HepG2 (cell line): ENCODE results near the gene AMPH. TPM values are rescaled to one million over a fixed set of nuclear protein-coding genes. Genes with fewer than 3 reads are reported as not detected.
A peak's percentile ranks its signal among the peaks of the same experiment; 100 is the strongest.

Source experiments
- ELF3 ChIP-seq: IDR thresholded peaks from 2 replicates; pipeline ENCODE4 v1.6.1; 2016; ENCODE audit warnings: missing genetic modification reagents, missing compliant biosample characterization
- MTF1 ChIP-seq: sonication (generic); formaldehyde crosslinking; IDR thresholded peaks from 2 replicates; pipeline ENCODE4 v1.5.0; 2020; ENCODE audit warnings: missing genetic modification reagents
- NR2F6 ChIP-seq, 2 experiments: IDR thresholded peaks; 2 replicates each; pipeline ENCODE4 v1.6.1; 2016; ENCODE audit warnings: antibody characterized with exemption in 1 of 2, mild to moderate bottlenecking in 1 of 2
- RAD21 ChIP-seq: fragments of 450-650 bp; formaldehyde crosslinking; IDR thresholded peaks from 2 replicates; pipeline ENCODE4 v1.5.0; 2020; ENCODE audit warnings: mild to moderate bottlenecking
- REPIN1 ChIP-seq: sonication (generic); formaldehyde crosslinking; IDR thresholded peaks from 2 replicates; pipeline ENCODE4 v1.8.0; 2022; ENCODE audit warnings: missing genetic modification reagents, low read depth, mild to moderate bottlenecking, borderline replicate concordance
- SALL1 ChIP-seq: sonication (generic); formaldehyde crosslinking; IDR thresholded peaks from 2 replicates; pipeline ENCODE4 v1.8.0; 2022; ENCODE audit warnings: mild to moderate bottlenecking, missing genetic modification reagents
- SRY ChIP-seq: sonication (generic); formaldehyde crosslinking; IDR thresholded peaks from 2 replicates; pipeline ENCODE4 v1.8.0; 2022; ENCODE audit warnings: mild to moderate bottlenecking, missing genetic modification reagents
- TFAP4 ChIP-seq: sonication (generic); IDR thresholded peaks from 2 replicates; pipeline ENCODE4 v1.6.1; 2016; ENCODE audit warnings: low read depth, borderline replicate concordance
- TMF1 ChIP-seq: sonication (generic); formaldehyde crosslinking; IDR thresholded peaks from 2 replicates; pipeline ENCODE4 v1.8.1; 2022; ENCODE audit warnings: low read depth, missing genetic modification reagents
- ZBTB39 ChIP-seq: sonication (generic); formaldehyde crosslinking; IDR thresholded peaks from 2 replicates; pipeline ENCODE4 v1.5.0; 2020; ENCODE audit warnings: missing genetic modification reagents
- ZNF121 ChIP-seq: sonication (generic); formaldehyde crosslinking; IDR thresholded peaks from 2 replicates; pipeline ENCODE4 v1.5.0; 2020; ENCODE audit warnings: mild to moderate bottlenecking, missing genetic modification reagents
- ZNF30 ChIP-seq: sonication (generic); formaldehyde crosslinking; IDR thresholded peaks from 2 replicates; pipeline ENCODE4 v1.5.0; 2020; ENCODE audit warnings: mild to moderate bottlenecking, missing genetic modification reagents
- ZNF564 ChIP-seq: sonication (generic); formaldehyde crosslinking; IDR thresholded peaks from 2 replicates; pipeline ENCODE4 v1.8.1; 2023; ENCODE audit warnings: mild to moderate bottlenecking, missing genetic modification reagents
- ZNF580 ChIP-seq: IDR thresholded peaks from 2 replicates; pipeline ENCODE4 v1.6.1; 2016; ENCODE audit warnings: low read depth, borderline replicate concordance
- ZNF598 ChIP-seq: sonication (generic); formaldehyde crosslinking; IDR thresholded peaks from 2 replicates; pipeline ENCODE4 v1.5.1; 2020; ENCODE audit warnings: mild to moderate bottlenecking, missing genetic modification reagents, borderline replicate concordance
- ZNF687 ChIP-seq: sonication (generic); formaldehyde crosslinking; IDR thresholded peaks from 2 replicates; pipeline ENCODE4 v1.5.1; 2020; ENCODE audit warnings: mild to moderate bottlenecking, missing genetic modification reagents, moderate library complexity
- ZSCAN29 ChIP-seq: sonication (generic); formaldehyde crosslinking; conservative IDR thresholded peaks from 2 replicates; pipeline ENCODE4 v1.4.0; 2020; ENCODE audit warnings: mild to moderate bottlenecking, missing genetic modification reagents
- polyA plus RNA-seq, 8 experiments: library from polyadenylated mRNA; depleted of rRNA in 3 of 8; stranded (reverse) in 7 of 8; unstranded in 1 of 8; fragments of >200 nt; fragmentation: Illumina TruSeq in 4 of 8; extraction: Trizol in 4 of 8; gene quantifications; 2 replicates each; pipeline versions ENCODE4 v1.2.1 to v1.2.3, GENCODE V29; 2011 to 2016; ENCODE audit warnings: low read depth in 4 of 8, missing spikeins in 1 of 8, mixed read lengths in 1 of 8; ENCODE audit not compliant: insufficient read depth in 1 of 8
- total RNA-seq, 5 experiments: library from RNA; depleted of rRNA; stranded (reverse); fragments of >200 nt; fragmentation: Illumina TruSeq; extraction: Trizol; gene quantifications; 2 replicates each; pipeline ENCODE4 v1.2.3, GENCODE V29; 2016; ENCODE audit warnings: low read depth in 1 of 5

Gene AMPH
- total and polyA plus RNA-seq, 2 of the 13 experiments (the other 11 are each of a cell fraction or from before 2014, with no cell fraction given), result not detected

GRCh38 chr7:38335492-38336147, 295.6 kb downstream of the AMPH start (continued):
- TF ChIP-seq TFAP4, result peak; percentile 79; the same call in 1 of the 2 replicates
- TF ChIP-seq ZNF580, result 0 out of 2 replicates have a peak, but pooled peaks have one; percentile 38
- peak; percentile 48 for TF ChIP-seq ZNF687 (CRISPR knock-in tag)
- TF ChIP-seq NR2F6 (IDR thresholded peaks at IDR 0.05), result no peak
- peak; percentile 39; the same call in 1 of the 2 replicates for TF ChIP-seq NR2F6 (CRISPR knock-in tag; IDR thresholded peaks at IDR 0.05)
- TF ChIP-seq ELF3 (CRISPR knock-in tag), result 0 out of 2 replicates have a peak, but pooled peaks have one; percentile 24
- 0 out of 2 replicates have a peak, but pooled peaks have one; percentile 21 for TF ChIP-seq ZNF121 (CRISPR knock-in tag)
- 0 out of 2 replicates have a peak, but pooled peaks have one; percentile 34 for TF ChIP-seq ZNF564
- peak; percentile 36; the same call in 1 of the 2 replicates for TF ChIP-seq RAD21 (CRISPR knock-in tag)
- no peak for TF ChIP-seq ZNF30 (CRISPR knock-in tag)
- no peak for TF ChIP-seq ZBTB39 (CRISPR knock-in tag)
- TF ChIP-seq TMF1 (CRISPR knock-in tag), result no peak
- no peak for TF ChIP-seq ZSCAN29 (CRISPR knock-in tag)
- 0 out of 2 replicates have a peak, but pooled peaks have one; percentile 43 for TF ChIP-seq SALL1
- peak; percentile 64 for TF ChIP-seq REPIN1 (CRISPR knock-in tag)
- no peak for TF ChIP-seq MTF1 (CRISPR knock-in tag)
- TF ChIP-seq ZNF598, result 0 out of 2 replicates have a peak, but pooled peaks have one; percentile 35
- 0 out of 2 replicates have a peak, but pooled peaks have one; percentile 32 for TF ChIP-seq SRY (CRISPR knock-in tag)
